ENCODE results near the gene NECAB3.

DNA sequence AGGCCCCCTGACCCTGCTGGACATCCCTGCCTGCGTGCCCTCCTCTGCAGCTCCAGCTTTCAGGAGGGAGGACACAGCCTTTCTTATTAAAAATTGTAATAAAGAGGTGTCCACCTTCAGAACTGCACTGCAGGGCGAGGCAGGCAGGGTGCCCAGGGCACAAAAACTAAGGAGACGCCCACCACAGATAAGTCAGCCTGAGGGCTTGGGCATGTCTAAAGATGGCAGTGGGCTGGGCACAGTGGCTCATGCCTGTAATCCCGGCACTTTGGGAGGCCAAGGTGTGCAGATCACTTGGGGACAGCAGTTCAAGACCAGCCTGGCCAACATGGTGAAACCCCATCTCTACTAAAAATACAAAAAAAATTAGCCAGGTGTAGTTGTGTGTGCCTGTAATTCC is 19.1 kb downstream of the NECAB3 start:
- TF ChIP-seq YY1 (IDR thresholded peaks at IDR 0.05; ENCODE audit: insufficient read depth, insufficient read length) (no peak), ZNF274 (IDR thresholded peaks at IDR 0.05; ENCODE audit: low read depth, low read length) (no peak)
